A549 (cell line): Measurements from ENCODE around the gene NRIP1. TPM values are rescaled to one million over a fixed set of nuclear protein-coding genes. Genes with fewer than 3 reads are reported as not detected.

ENCODE experiments used
- ATAC-seq, 2 experiments: fragments of 200-7000 bp in 1 of 2; fragments of >200 bp in 1 of 2; cut with Nextera tagmentation in 1 of 2; cut with Tn5 transposase in 1 of 2; 3 replicates each; pipeline versions ENCODE4 v1.8.0 to v1.9.1; 2018 to 2020; ENCODE audit warnings: mild to moderate bottlenecking in 1 of 2, moderate library complexity in 1 of 2
- CTCF ChIA-PET: fragments of 300-600 bp; sonication (Branson Sonifier 250); formaldehyde crosslinking; extraction: SDS; loops from one replicate; lab custom pipeline; 2021; ENCODE audit warnings: antibody characterized with exemption, inconsistent platforms; lab: Yijun Ruan, JAX
- POLR2A ChIA-PET: fragments of 350-600 bp; formaldehyde crosslinking; extraction: SDS; loops from one replicate; lab custom pipeline; 2021; ENCODE audit warnings: antibody characterized with exemption, inconsistent platforms; lab: Yijun Ruan, JAX
- DNase-seq, 2 experiments: peaks; one replicate each; pipeline versions ENCODE4 v3.0.0 to v3.0.0-alpha.2; 2011 to 2016; ENCODE audit warnings: low read depth in 1 of 2, low spot score in 1 of 2
- FAIRE-seq: peaks from 2 replicates; lab custom pipeline; 2011; peaks lifted over from hg19 to GRCh38; lab: Jason Lieb, UNC
- H3K27ac ChIP-seq, 2 experiments: fragments of >200 bp; sonication (Bioruptor Twin); formaldehyde crosslinking; 3 replicates each; pipeline ENCODE4 v1.5.1; 2016 to 2017
- H3K4me1 ChIP-seq: fragments of >200 bp; sonication (Bioruptor Twin); formaldehyde crosslinking; 3 replicates; pipeline ENCODE4 v1.6.1; 2016
- H3K4me2 ChIP-seq: fragments of >200 bp; sonication (Bioruptor Twin); formaldehyde crosslinking; 3 replicates; pipeline ENCODE4 v1.6.1; 2016
- H3K4me3 ChIP-seq: fragments of >200 bp; sonication (Bioruptor Twin); formaldehyde crosslinking; 3 replicates; pipeline ENCODE4 v1.5.1; 2016
- H3K9me3 ChIP-seq: fragments of >200 bp; sonication (Bioruptor Twin); formaldehyde crosslinking; 3 replicates; pipeline ENCODE4 v1.6.1; 2016
- BCL3 ChIP-seq: fragments of >200 bp; sonication (Bioruptor Twin); formaldehyde crosslinking; IDR thresholded peaks from 3 replicates; pipeline ENCODE4 v1.6.1; 2016
- BHLHE40 ChIP-seq: IDR thresholded peaks from 2 replicates; pipeline ENCODE4 v1.6.1; 2012; ENCODE audit warnings: low read depth, low read length, inconsistent platforms
- CBX8 ChIP-seq: fragments of 200-600 bp; sonication (generic); IDR thresholded peaks from 2 replicates; pipeline ENCODE4 v1.6.1; 2016
- CEBPB ChIP-seq, 2 experiments: fragments of >200 bp in 1 of 2; sonication (Bioruptor Twin) in 1 of 2; formaldehyde crosslinking in 1 of 2; IDR thresholded peaks; 2 replicates each; pipeline ENCODE4 v1.6.1; 2012 to 2016
- CHD4 ChIP-seq: fragments of 200-600 bp; sonication (generic); IDR thresholded peaks from 2 replicates; pipeline ENCODE4 v1.6.1; 2016; ENCODE audit warnings: antibody characterized with exemption, mild to moderate bottlenecking, borderline replicate concordance
- FOSB ChIP-seq: fragments of 250-450 bp; sonication (Bioruptor Pico); IDR thresholded peaks from 2 replicates; pipeline ENCODE4 v1.5.0; 2020; ENCODE audit warnings: mild to moderate bottlenecking, moderate library complexity
- FOSL2 ChIP-seq, 2 experiments: fragments of 450-650 bp in 1 of 2; fragments of >200 bp in 1 of 2; sonication (Bioruptor Twin) in 1 of 2; formaldehyde crosslinking; IDR thresholded peaks; 2 replicates each; pipeline versions ENCODE4 v1.5.0 to v1.6.1; 2016 to 2020; ENCODE audit warnings: mild to moderate bottlenecking in 1 of 2, moderate library complexity in 1 of 2
- FOXS1 ChIP-seq: fragments of 250-450 bp; sonication (Bioruptor Pico); IDR thresholded peaks from 2 replicates; pipeline ENCODE4 v1.5.0; 2020; ENCODE audit warnings: mild to moderate bottlenecking, moderate library complexity
- HEYL ChIP-seq: fragments of 250-450 bp; sonication (Bioruptor Pico); IDR thresholded peaks from 2 replicates; pipeline ENCODE4 v1.8.0; 2021; ENCODE audit warnings: mild to moderate bottlenecking, moderate library complexity
- HOXA7 ChIP-seq: fragments of 250-450 bp; sonication (Bioruptor Pico); IDR thresholded peaks from 2 replicates; pipeline ENCODE4 v1.5.0; 2020; ENCODE audit warnings: mild to moderate bottlenecking, moderate library complexity
- HOXB5 ChIP-seq: fragments of 250-450 bp; sonication (Bioruptor Pico); IDR thresholded peaks from 2 replicates; pipeline ENCODE4 v1.5.0; 2020; ENCODE audit warnings: mild to moderate bottlenecking, moderate library complexity
- KDM1A ChIP-seq: fragments of 200-600 bp; sonication (generic); IDR thresholded peaks from 2 replicates; pipeline ENCODE4 v1.6.1; 2016; ENCODE audit warnings: low read depth, mild to moderate bottlenecking
- KDM5A ChIP-seq: fragments of 200-600 bp; sonication (generic); IDR thresholded peaks from 2 replicates; pipeline ENCODE4 v1.6.1; 2016; ENCODE audit warnings: antibody characterized with exemption, mild to moderate bottlenecking
- MAFK ChIP-seq: fragments of 450-650 bp; IDR thresholded peaks from 2 replicates; pipeline ENCODE4 v1.6.1; 2014; ENCODE audit not compliant: partially characterized antibody
- MAZ ChIP-seq: fragments of 150-350 bp; IDR thresholded peaks from 2 replicates; pipeline ENCODE4 v1.6.1; 2014; ENCODE audit warnings: antibody characterized with exemption, low read depth, low read length, borderline replicate concordance
- MYC ChIP-seq: IDR thresholded peaks from 2 replicates; pipeline ENCODE4 v1.6.1; 2012; ENCODE audit warnings: mild to moderate bottlenecking, inconsistent platforms, low read length, improper control_type of control experiment, borderline replicate concordance
- POLR2AphosphoS2 ChIP-seq: conservative IDR thresholded peaks from 2 replicates; pipeline ENCODE4 v1.6.1; 2012; ENCODE audit warnings: low read length, improper control_type of control experiment, inconsistent platforms
- RAD21 ChIP-seq, 2 experiments: fragments of >200 bp in 1 of 2; sonication (Bioruptor Twin) in 1 of 2; formaldehyde crosslinking in 1 of 2; IDR thresholded peaks in 1 of 2; conservative IDR thresholded peaks in 1 of 2; 2 replicates in 1 of 2; 3 replicates in 1 of 2; pipeline ENCODE4 v1.6.1; 2012 to 2018; ENCODE audit warnings: inconsistent platforms in 1 of 2
- RARB ChIP-seq: fragments of 250-450 bp; sonication (Bioruptor Pico); IDR thresholded peaks from 2 replicates; pipeline ENCODE4 v1.8.0; 2021; ENCODE audit warnings: mild to moderate bottlenecking, moderate library complexity
- RNF2 ChIP-seq: fragments of 200-600 bp; sonication (generic); IDR thresholded peaks from 2 replicates; pipeline ENCODE4 v1.6.1; 2016; ENCODE audit warnings: low read depth, mild to moderate bottlenecking, antibody characterized with exemption, moderate library complexity, borderline replicate concordance
- SMC3 ChIP-seq: fragments of >200 bp; sonication (Bioruptor Twin); formaldehyde crosslinking; IDR thresholded peaks from 3 replicates; pipeline ENCODE4 v1.6.1; 2018; ENCODE audit warnings: inconsistent platforms
- SREBF2 ChIP-seq: fragments of 450-650 bp; IDR thresholded peaks from 2 replicates; pipeline ENCODE4 v1.6.1; 2014; ENCODE audit warnings: mild to moderate bottlenecking, moderate library complexity
- TFCP2L1 ChIP-seq: fragments of 250-450 bp; sonication (Bioruptor Pico); IDR thresholded peaks from 2 replicates; pipeline ENCODE4 v1.5.0; 2021; ENCODE audit warnings: mild to moderate bottlenecking
- TP53 ChIP-seq: fragments of 250-450 bp; sonication (Bioruptor Pico); IDR thresholded peaks from 2 replicates; pipeline ENCODE4 v1.5.0; 2021; ENCODE audit warnings: mild to moderate bottlenecking, moderate library complexity
- ZFP36 ChIP-seq: fragments of 450-650 bp; IDR thresholded peaks from 2 replicates; pipeline ENCODE4 v1.6.1; 2014; ENCODE audit warnings: borderline replicate concordance; ENCODE audit not compliant: partially characterized antibody
- ZNF302 ChIP-seq: fragments of 250-450 bp; sonication (Bioruptor Pico); IDR thresholded peaks from 2 replicates; pipeline ENCODE4 v1.9.0; 2021; ENCODE audit warnings: inconsistent platforms, mild to moderate bottlenecking, moderate library complexity
- ZSCAN20 ChIP-seq: fragments of 250-450 bp; sonication (Bioruptor Pico); IDR thresholded peaks from 2 replicates; pipeline ENCODE4 v1.8.0; 2022; ENCODE audit warnings: mild to moderate bottlenecking, moderate library complexity
- WGBS: methylation state at CpG from one replicate; pipeline ENCODE4 v1.1.6; 2017; ENCODE audit errors: missing lambda C conversion rate; 5-methylcytosine and 5-hydroxymethylcytosine counted together
- polyA plus RNA-seq, 4 experiments: library from polyadenylated mRNA; depleted of rRNA in 3 of 4; stranded (reverse); fragments of >200 nt; fragmentation: RNase III in 1 of 4; extraction: RNeasy Plus Mini Kit Qiagen cat#74134 plus additional on column Dnase treatment in 1 of 4; gene quantifications; 2 replicates in 3 of 4; 3 replicates in 1 of 4; pipeline ENCODE4 v1.2.3, GENCODE V29; 2011 to 2017

Gene NRIP1
- polyA plus RNA-seq, 2 of the 4 experiments (the other 2 are of a cell fraction), result 18.9 to 35.5 TPM

DNA sequence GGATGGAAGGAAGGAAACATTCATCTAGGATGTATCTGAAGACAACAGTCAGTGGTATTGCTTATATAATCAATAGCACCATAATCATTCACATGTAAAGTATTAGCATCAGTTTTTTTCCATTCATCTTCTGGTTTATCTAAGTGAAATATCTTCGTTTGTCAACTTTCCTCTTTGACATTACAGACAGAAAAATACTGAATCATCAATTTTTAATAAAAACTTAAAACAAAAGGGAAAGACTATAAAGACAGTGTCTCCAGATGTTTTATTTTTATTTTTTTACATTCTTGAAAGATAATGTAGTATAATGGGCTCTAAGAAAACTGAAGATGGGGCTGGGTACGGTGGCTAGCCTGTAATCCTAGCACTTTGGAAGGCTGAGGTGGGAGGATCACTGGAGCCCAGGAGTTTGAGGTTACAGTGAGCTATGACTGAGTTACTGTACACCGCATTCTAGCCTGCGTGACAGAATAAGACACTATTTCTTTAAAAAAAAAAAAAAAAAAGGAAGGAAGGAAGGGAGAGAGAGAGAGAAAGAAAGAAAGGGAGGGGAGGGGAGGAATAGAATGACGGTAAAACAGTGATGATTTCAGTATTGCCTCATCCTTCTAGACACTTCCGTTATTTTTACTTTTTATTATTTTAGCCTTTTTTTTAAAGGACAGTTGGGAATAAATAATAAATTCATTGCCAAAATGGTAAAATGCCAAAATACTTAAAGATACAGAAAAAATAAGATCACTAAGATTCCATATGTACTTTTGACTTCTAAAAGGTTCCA, 89.5 kb downstream of the NRIP1 start:
- Histone ChIP-seq H3K9me3 (no peaks in the 10 kb centered on the region), H3K4me1 (0 out of 3 replicates have a peak, but pooled peaks cover 11% of the 10 kb centered on the region), H3K27ac (no peak overlapping the region), H3K4me2 (no peak overlapping the region), H3K4me3 (no peak overlapping the region)
- no peak for DNase-seq
- TF ChIP-seq RAD21 (conservative IDR thresholded peaks at IDR 0.05 in 1 of 2, IDR thresholded peaks at IDR 0.05 in 1 of 2) (no peak), MAFK (peak; percentile 79), HOXB5 (CRISPR knock-in tag) (no peak), TP53 (CRISPR knock-in tag) (no peak), ZSCAN20 (CRISPR knock-in tag) (no peak)
- no peak for FAIRE-seq
- POLR2A ChIA-PET, result no interaction called here
- CTCF ChIA-PET, result no interaction called here
- no peak for ATAC-seq
- 91% methylated on average over 6 of the region's 6 CpGs for WGBS

DNA sequence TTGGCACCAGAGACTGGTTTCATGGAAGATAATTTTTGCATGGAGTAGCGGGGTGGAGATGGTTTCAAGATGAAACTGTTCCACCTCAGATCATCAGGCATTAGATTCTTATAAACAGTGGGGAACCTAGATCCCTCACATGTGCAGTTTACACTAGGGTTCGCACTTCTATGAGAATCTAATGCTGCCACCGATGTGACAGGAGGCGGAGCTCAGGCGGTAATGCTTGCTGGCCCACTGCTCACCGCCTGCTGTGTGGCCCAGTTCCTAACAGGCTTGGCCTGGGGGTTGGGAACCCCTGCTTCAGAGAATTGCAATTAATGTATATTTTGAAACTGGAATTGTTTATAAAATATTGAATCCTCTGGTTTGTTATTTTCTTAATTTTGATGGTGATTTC, 92.1 kb downstream of the NRIP1 start:
- POLR2A ChIA-PET, result no interaction called here
- ATAC-seq (no peak), FAIRE-seq (no peak), DNase-seq (no peak)
- Histone ChIP-seq H3K4me1 (no peaks in the 10 kb centered on the region; the same call in 2 of the 3 replicates), H3K4me3 (no peak overlapping the region), H3K27ac (no peak overlapping the region), H3K9me3 (no peaks in the 10 kb centered on the region), H3K4me2 (no peak overlapping the region)
- 97% methylated on average over 4 of the region's 6 CpGs for WGBS
- CTCF ChIA-PET, result interaction anchor here (0.7 kb wide), 1 partner anchor 32 kb away, joined by 3 read pairs; no protein-coding TSS in a partner anchor
- TF ChIP-seq FOSB (CRISPR knock-in tag) (no peak), RARB (CRISPR knock-in tag) (no peak), ZSCAN20 (CRISPR knock-in tag) (no peak), CBX8 (no peak), SREBF2 (no peak), KDM5A (no peak), CHD4 (no peak), FOXS1 (no peak), SMC3 (no peak), POLR2AphosphoS2 (no peak), RNF2 (no peak), BHLHE40 (no peak), TP53 (CRISPR knock-in tag) (no peak), ZFP36 (no peak), MAZ (no peak), RAD21 (conservative IDR thresholded peaks at IDR 0.05 in 1 of 2, IDR thresholded peaks at IDR 0.05 in 1 of 2) (no peak), BCL3 (no peak), KDM1A (no peak), FOSL2 (IDR thresholded peaks at IDR 0.05) (no peak), FOSL2 (CRISPR knock-in tag; IDR thresholded peaks at IDR 0.05) (no peak)

- 89% methylated on average over 1 of the region's 1 CpG for WGBS
- no peak for TF ChIP-seq HOXA7 (CRISPR knock-in tag)
- TF ChIP-seq FOSB (CRISPR knock-in tag), result no peak
- no peak for TF ChIP-seq FOXS1
- no peak for TF ChIP-seq BHLHE40
- no peak for TF ChIP-seq ZNF302 (CRISPR knock-in tag)
- no peak for TF ChIP-seq HEYL (CRISPR knock-in tag)
- no peak for TF ChIP-seq TFCP2L1 (CRISPR knock-in tag)
- TF ChIP-seq TP53 (CRISPR knock-in tag), result no peak
- TF ChIP-seq MYC, result no peak
- TF ChIP-seq KDM5A, result no peak
- TF ChIP-seq CEBPB (IDR thresholded peaks at IDR 0.05), result no peak
- Histone ChIP-seq H3K4me2 (no peak overlapping the region), H3K9me3 (no peaks in the 10 kb centered on the region), H3K27ac (no peak overlapping the region), H3K4me3 (no peak overlapping the region), H3K4me1 (no peaks in the 10 kb centered on the region; the same call in 2 of the 3 replicates)
- FAIRE-seq (no peak), ATAC-seq (no peak), DNase-seq (no peak)
- ChIA-PET CTCF (no interaction called here), POLR2A (no interaction called here)
Measured at GRCh38 chr21:14968821-14969220, 96.0 kb downstream of the NRIP1 start.
